IPS-11a (cell line): ENCODE data around the gene RPL22L1.
"Not testable (repeated sequence)": the region's sequence is repeated elsewhere in the genome, so short reads cannot be mapped to it uniquely, and the experiment has no call there.

ENCODE experiments used
- H3K4me3 ChIP-seq: one replicate; pipeline ENCODE4 v1.5.1; 2013; ENCODE audit warnings: low read depth, low read length, control low read depth

RPL22L1 gene

GRCh38 chr3:170835336-170835735 is 34.7 kb downstream of the RPL22L1 start:
- H3K4me3 ChIP-seq = no peak overlapping the region

GRCh38 chr3:170830580-170830979 is 39.4 kb downstream of the RPL22L1 start:
- no peak overlapping the region for H3K4me3 ChIP-seq

- no peak overlapping the region for H3K4me3 ChIP-seq
Measured at GRCh38 chr3:170829546-170830272, 40.3 kb downstream of the RPL22L1 start.

GRCh38 chr3:170826047-170826446 is 43.9 kb downstream of the RPL22L1 start:
- no peak overlapping the region for H3K4me3 ChIP-seq

- H3K4me3 ChIP-seq = not testable (repeated sequence)
Measured at GRCh38 chr3:170823562-170823961, 46.4 kb downstream of the RPL22L1 start.

GRCh38 chr3:170818325-170818724 is 51.7 kb downstream of the RPL22L1 start:
- not testable (repeated sequence) for H3K4me3 ChIP-seq

GRCh38 chr3:170817471-170817870 is 52.5 kb downstream of the RPL22L1 start:
- H3K4me3 ChIP-seq = not testable (repeated sequence)

- no peak overlapping the region for H3K4me3 ChIP-seq
Measured at GRCh38 chr3:170816841-170817240, 53.2 kb downstream of the RPL22L1 start.

- H3K4me3 ChIP-seq = no peak overlapping the region
Measured at GRCh38 chr3:170816341-170816740, 53.7 kb downstream of the RPL22L1 start.

- no peak overlapping the region for H3K4me3 ChIP-seq
Measured at GRCh38 chr3:170815936-170816335, 54.1 kb downstream of the RPL22L1 start.

- H3K4me3 ChIP-seq = no peak overlapping the region
Measured at GRCh38 chr3:170815340-170815739, 54.7 kb downstream of the RPL22L1 start.
